T-helper 2 cell treated with Interferon-gamma antibody and Interleukin-4, amounts not matched to agents 100 ng/mL and 5 ng/mL, for 36 hours (primary cell): ENCODE data around the gene SGTA. TPM values are rescaled to one million over a fixed set of nuclear protein-coding genes. Genes with fewer than 3 reads are reported as not detected.
"Not testable (repeated sequence)": the region's sequence is repeated elsewhere in the genome, so short reads cannot be mapped to it uniquely, and the experiment has no call there.

ENCODE experiments used
- intact Hi-C: fragments of 100-400 bp; cut with micrococcal nuclease; formaldehyde crosslinking; loops from one replicate; pipeline ENCODE4 v1.15.1; 2023
- total RNA-seq: library from RNA; stranded (reverse); gene quantifications from 2 replicates; pipeline ENCODE4 v1.2.3, GENCODE V29; 2022

The SGTA gene
- total RNA-seq, 1 donor from 2014 or later, result 50.1 TPM

DNA sequence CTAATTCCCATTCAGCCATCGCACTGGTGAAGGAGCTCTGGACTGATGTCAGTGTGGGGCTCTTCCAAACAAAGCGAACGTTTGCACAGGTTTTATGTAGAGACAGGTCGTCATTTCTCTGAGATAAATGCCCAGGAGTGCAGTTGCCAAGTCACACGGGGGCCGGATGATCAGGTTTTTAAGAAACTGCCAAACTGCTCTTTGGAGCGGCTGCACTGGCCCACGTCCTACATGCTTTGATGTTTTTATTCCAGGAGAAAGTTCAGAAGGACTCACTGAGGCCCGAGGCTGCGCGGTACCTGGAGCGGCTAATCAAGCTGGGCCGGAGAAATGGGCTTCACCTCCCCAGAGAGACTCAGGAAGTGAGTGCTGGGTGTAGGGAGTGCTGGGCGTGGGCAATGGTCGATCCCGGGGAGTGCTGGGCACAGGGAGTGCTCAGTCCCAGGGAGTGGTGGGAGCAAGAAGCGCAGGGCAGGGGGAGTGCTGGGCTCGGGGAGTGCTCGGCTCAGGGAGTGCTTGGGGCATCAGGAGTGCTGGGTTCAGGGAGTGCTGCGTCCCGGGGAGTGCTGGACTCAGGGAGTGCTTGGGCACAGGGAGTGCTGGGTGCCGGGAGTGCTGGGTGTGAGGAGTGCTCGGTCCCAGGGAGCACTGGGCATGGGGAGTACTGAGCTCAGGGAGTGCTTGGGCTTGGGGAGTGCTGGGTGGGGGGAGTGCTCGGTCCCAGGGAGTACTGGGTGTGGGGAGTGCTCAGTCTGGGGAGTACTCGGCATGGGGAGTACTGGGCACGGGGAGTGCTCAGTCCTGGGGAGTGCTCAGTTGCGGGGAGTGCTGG is 13.0 kb upstream of the SGTA start:
- intact Hi-C loops, result no loop called here

DNA sequence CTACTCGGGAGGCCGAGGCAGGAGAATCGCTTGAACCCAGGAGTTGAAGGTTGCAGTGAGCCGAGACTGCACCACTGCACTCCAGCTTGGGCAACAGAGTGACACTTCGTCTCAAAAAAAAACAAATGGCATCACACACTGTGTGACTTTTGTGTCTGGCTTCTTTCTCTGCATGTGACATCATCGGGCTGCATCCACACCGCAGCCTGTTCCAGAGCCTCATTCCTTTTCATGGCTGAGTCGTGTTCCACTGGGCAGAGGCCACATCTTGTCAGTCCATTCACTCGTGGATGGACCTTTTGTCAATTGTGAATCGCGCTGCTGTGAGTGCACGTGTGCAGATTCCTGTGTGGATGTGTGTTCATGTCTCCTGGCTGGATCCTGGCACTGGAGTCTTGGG is 10.5 kb upstream of the SGTA start:
- intact Hi-C loops, result no loop called here

DNA sequence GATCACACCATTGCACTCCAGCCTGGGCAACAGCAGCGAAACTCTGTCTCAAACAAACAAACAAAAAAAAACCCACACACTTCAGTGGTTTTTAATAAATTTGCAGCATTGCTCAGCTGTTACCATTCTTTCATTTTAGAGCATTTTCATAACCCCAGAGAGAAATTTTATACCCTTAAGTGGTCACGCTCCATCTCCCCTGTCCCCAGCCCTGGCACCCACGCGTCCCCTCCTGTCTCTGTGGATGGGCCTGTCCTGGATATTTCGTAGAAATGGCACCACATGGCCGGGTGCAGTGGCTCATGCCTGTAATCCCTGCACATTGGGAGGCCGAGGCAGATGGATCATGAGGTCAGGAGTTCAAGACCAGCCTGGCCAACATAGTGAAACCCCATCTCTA is 10.1 kb upstream of the SGTA start:
- intact Hi-C loops, result no loop called here

DNA sequence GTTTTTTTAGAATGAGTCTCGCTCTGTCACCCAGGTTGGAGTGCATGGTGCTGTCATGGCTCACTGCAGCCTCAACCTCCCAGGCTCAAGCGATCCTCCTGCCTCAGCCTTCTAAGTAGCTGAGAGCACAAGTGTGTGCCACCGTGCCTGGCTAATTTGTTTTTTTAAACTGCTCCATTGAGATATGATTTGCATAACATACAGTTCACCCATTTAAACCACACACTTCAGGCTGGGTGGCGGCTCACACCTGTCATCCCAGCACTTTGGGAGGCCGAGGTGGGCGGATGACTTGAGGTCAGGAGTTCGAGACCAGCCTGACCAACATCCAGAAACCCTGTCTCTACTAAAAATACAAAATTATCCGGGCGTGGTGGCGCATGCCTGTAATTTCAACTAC is 9.6 kb upstream of the SGTA start:
- intact Hi-C loops, result not testable (repeated sequence)

DNA sequence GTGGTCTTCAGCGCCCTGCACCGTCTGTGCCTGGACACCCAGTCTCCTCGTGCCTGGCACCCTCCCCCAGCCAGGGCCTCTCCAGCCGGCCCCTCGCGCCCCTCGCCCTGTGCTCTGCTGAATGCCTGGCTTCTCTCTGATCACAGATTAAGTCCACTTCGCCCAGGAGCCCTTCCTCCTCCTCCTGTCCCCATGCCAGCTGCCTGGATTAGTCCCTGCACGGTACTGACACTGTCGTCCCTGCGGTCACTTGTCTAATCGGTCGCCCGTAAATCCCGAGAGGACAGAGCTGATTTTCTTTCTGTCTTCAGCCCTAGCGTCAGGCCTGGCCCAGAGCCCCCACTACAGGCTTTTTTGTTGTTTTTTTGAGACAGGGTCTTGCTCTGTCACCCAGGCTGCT is 8.8 kb upstream of the SGTA start:
- intact Hi-C loops, result no loop called here

DNA sequence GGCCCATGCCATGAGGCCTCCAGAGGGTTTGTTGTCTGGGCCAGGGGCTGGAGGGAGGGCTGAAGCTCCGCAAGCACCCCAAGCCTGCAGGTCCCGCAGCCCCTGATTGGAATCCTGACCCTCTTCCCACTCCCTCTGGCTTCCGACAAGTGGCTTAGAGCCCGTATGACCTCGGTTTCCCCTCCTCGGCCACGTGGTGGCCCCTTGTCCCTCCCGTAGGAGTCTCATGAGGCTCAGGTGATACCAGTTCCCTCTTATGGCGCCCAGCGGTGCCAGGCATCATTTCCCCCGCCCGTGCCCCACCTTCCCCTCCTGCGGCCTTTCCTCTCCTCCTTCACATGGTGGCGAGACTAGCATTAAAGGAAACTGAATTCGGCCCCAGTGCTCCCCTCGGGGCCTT is 8.4 kb upstream of the SGTA start:
- intact Hi-C loops, result no loop called here

DNA sequence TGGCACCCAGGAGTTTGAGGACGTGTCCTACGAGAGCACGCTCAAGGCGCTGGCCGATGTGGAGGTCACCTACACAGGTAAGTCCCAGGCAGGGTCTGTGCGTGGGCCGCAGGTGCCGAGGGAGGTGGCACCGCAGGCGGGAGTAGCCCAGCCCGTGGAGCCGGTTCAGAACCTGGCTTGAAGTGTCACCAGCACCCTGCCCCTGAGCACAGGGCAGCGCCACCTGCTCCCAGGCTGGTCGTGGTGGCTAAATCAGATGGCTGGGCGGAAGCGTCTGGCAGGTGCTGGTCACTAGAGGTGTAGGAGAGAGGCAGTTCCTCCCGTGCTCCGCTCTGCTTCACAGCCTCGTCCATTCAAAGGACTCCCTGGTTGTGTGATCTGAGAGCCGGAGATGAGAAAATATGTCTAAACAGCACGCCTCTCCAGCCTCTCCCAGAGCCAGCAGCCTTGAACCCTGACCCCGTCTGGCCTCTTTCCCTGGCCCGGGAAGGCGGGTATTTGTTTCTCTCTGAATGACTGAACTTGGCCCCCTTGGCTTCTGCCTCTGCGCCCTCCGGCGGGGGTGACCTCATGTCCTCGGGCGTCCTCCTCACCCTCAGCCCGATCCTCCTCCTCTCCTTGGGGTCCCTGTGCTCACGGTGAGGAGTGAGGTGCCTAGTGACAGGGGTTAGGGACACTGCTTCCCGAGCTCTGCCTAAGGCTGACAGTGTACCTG is 7.6 kb upstream of the SGTA start:
- intact Hi-C loops, result no loop called here

DNA sequence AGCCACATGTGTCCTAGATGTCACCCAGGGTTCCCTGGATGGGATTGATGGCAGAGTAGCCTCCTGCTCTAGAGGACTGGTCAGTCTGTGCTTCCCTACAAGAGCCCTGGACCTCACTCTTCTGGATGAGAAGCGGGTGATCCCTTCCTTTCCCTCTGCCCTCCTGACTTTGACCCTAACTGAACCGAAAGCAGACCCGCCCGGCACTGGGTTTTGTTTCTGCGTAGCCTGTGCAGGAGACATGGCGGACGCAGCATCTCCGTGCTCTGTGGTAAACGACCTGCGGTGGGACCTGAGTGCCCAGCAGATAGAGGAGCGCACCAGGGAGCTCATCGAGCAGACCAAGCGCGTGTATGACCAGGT is 7.1 kb upstream of the SGTA start:
- intact Hi-C loops, result no loop called here

DNA sequence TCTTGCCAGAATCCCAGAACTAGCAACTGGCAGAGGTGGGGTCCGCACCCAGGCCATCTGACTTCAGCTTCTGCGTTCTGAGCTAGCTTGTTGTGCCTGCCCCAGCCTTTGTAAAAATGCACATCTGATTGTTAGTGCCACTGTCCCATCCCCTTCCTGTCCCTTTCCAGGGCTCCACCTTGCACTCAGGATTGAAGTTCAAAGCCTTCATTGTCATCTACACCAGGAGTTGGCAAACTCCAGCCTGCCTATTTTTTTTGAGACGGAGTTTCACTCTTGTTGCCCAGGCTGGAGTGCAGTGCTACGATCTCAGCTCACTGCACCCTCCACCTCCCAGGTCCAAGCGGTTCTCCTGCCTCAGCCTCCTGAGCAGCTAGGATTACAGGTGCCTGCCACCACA is 5.2 kb upstream of the SGTA start:
- intact Hi-C loops, result loop anchor here (5.0 kb wide), 1 partner anchor 159 kb away; no protein-coding TSS in a partner anchor

DNA sequence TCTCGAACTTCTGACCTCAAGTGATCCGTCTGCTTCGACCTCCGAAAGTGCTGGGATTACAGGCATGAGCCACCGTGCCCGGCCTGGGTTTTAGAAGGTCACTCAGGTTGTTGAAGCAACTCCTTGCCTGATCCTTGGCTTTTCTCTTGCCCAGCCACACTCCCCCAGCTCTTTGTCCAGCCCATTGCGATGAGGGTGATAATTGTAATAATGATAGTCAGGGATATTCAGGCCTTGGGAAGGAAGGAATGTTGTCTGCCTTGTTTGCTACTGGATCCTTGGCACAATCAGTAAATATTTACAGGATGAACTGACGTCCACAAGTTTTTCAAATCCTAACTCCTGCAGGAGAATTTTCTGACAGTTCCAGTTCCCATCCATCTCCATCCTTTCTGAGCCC is 4.0 kb upstream of the SGTA start:
- intact Hi-C loops, result loop anchor here (5.0 kb wide), 1 partner anchor 160 kb away; no protein-coding TSS in a partner anchor

DNA sequence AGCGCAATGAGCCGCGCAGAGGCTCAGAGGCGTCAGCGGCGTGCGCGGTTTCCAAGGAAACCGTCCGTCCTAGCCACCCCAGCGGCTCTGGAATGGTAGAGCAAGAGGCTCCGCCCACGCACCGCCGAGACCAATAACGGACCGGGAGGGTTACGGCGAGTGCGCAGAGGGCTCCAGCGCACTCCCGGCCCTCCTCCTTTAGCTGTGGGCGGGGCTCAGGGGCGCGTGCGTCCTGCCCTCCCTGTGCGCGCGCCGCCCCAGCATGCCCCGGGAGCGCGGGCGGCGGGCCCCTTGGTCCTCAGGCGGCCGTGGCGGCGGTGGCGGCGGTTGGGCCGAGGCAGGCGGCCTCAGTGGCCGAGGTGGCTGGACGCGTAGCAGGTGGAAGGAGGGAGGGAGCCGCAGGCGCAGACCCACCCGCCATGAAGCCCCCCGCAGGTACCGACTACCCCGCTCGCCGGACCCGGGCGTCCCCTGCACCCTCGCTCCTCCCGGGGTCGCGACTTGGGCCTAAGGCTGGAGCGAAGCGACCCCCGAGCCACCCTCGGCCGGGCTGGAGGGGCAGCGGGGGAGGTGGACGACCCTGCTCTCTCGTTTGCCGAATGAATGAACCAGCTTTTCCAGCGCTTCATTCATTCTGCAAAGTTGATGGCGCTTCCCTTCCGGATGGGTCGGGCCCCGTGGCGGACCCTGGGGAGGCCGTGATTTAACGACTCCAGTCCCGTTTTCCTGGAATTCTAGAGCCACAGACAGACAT is 2.3 kb upstream of the SGTA start, which contains the start of gene THOP1:
Gene THOP1, plus strand, starts transcription at position 260 of the 754 bp plus-strand sequence. Its CDS starts 160 bp downstream, at position 420.
- intact Hi-C loops, result loop anchor here (5.0 kb wide), 1 partner anchor 162 kb away; no protein-coding TSS in a partner anchor

DNA sequence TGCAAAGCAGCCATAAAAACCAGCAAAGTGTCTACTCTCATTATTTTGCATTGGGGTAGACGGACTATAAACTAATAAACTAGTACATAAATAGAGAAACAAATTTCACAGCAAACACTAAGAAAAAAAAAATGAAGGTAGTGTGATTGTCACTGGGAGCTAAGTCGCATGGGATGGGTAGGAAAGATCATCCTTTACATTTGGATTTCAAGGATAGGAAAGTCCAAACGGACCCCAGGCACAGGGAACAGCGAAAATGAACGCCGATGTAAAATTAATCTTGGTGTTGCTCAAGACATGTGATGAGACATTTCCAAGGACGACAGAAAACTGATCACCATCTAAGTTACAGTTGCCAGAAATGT is 690 bp upstream of the SGTA start:
- intact Hi-C loops, result loop anchor here (1.0 to 2.0 kb wide), 3 partner anchors 36 to 401 kb away; partner anchors contain the start of genes NCLN, SLC39A3 and ZNF554

DNA sequence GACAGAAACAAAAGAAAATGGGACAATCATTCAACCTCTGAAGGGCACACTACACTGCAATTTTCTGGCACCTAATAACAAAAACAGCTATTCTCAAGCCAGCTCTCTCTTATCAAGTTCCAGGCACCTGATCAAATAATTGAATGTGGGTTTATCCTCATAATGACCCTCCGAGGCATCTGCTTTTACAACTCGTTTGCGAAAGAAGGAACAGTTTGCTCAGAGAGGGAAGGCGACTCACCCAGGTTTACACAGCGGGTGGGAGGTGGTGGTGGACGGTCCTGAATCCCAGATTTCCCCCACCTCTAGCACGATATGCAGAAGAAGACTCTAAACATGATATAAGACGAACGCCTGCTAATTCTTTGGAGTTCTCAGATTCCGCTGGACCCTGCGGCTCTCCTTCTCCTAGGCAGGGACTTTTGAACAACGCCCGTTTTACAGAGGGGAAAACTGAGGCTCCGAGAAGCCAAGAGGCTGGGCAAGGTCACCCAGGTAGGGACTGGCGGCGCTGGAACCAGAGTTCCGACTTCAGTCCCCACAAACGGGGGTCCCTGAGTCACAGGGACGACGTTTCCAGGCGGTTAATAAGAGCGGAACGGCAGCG is 641 bp downstream of the SGTA start:
- intact Hi-C loops, result loop anchor here (2.0 kb wide), 1 partner anchor 402 kb away; the partner anchor contains the start of gene NCLN

DNA sequence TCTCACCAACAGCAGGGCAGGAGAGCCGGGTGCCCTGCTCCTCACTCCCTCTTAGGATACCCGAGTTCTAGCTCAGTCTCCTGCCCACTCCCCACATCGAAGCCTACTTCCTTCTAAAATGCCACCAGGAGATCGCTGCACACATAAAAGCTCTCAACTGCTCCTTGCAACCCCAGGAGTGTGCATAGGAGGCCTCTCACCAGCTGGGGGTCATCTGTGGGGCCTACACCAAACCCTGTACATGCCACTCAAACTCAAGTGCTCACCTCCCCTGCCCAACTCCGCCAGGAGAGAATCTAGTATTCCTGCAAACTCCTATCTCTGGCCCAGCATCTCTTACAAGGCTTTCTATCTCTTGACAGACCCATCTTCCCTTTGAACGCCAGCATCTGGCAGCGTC is 2.8 kb downstream of the SGTA start:
- intact Hi-C loops, result no loop called here

DNA sequence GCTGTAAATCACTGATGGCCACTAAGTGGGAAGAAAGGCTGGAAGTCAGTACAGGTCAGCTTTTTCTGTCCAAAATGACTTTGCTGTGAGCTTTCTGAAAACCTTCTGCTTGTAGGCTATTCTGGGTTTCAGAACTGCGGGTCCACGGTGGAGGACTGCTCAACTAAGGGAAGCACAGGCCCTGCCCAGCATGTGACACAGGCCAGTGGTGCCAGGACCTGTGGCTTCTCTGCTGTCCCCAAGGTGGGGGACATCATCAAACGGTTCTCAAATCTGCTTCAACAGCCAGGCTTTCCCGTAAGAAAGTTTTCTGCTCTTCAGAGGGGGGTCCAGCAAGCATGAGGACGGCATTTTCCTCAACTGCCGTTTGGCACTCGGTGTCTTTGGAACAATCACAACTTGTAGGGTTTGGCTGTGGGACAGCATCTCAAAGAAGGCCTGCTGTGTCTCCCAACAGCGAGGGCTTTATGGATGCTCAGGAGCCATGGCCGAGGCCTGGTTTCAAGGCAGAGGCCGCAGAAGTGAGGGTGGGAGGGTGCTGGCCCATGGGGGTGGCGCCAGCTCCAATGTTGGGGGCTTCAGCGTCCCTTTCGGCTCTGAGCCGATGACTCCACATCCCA is 3.8 kb downstream of the SGTA start:
- intact Hi-C loops, result no loop called here

DNA sequence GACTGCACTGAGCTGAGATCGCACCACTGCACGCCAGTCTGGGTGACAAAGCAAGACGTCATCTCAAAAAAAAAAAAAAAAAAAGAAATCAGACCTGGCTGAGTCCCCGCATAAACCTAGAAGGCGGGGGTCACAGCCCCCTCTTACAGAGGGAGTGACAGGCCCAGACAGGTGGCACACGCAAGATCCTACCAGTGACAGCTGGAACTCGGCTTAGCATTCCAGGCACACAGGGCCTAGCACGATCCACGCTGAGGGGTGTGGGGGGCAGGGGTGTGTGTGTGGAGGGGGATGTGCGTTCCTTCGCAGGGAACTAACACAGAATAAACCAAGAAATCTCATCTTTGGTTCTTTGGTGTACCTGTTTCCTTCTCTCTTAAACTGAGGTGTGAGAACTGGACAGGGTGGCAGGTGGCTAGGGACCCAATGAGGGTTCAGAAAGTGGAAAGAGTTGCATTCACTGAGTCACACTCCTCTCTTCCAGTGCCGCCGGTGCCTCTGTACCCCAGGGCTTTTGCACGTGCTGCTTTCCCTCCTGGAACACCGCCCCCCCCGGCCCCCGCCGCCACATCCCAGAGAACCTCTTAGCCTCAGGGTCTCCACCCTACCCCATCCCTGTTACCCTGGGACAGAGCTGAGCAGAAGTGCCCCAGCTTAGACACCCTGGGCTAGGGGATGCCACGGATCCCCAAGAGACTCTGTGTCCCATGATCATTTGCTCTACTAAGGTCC is 5.0 kb downstream of the SGTA start:
- intact Hi-C loops, result no loop called here

DNA sequence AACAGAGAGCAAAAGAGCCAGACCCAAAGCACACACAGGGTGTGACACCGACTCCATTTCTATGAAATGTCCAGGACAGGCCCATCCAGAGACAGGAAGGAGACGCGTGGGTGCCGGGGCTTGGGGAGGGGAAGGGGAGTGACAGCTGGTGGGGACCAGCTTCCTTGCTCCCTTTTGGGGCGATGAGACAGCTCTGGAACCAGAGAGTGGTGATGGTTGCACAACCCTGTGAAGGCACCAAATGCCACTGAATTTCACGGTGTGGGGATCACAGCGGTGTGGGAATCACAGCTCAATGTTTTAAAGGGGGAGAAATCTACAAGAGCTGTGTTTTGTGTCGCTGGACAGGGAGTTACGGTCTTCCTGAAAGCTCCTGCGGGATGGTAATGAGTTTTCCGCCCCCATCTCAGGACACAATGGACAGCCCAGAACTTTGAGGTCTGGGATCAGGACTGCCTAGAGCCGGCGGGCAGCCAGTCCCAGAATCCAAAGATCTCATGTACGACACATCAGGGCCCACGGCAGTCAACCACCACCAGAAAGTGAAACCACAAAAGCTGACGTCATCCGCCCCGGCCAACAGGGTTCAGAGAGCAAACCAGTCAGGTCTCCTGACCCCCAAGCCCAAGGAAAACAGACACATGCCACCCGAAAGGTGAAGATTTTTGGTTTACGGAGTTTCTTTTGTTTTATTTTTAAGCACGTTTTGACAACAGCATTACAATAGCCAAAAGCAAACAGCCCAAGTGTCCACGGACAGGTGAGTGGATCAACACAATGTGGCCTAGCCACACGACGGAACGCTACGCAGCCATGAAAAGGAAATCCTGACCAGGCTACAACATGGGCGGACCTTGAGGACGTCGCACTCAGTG is 7.3 kb downstream of the SGTA start:
- intact Hi-C loops, result no loop called here

DNA sequence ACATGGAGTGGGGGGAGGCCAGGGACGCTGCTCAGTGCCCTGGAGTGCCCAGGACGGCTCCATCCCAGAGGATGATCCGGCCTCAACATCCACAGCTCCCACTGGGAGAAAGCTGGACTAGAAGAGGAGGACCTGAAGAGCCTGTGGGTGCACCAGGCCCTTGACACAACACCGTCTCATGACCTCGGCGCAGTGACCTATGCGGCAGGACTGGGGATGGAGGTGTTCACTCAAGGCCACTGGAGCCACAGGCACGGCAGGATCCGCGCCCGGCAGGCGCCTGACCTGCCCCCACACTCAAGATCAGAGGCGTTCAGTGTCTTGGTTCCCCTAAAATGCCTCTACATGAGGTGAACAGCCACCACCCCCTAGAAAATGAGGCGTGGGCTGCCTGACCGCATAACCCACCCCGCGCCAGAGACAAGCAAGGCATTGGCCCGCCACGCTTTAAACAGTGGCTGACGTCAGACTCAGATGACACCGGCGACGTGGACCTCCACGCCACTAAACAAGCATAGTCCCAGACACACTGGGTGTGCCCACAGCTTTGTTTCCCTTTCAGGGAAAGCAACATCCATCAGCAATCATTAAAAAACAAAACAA is 8.0 kb downstream of the SGTA start:
- intact Hi-C loops, result no loop called here
